ENCODE data around the gene RAB8B. TPM values are rescaled to one million over a fixed set of nuclear protein-coding genes. Genes with fewer than 3 reads are reported as not detected.

Gene RAB8B
- total RNA-seq, 1 donor from 2014 or later, result 135 TPM

GRCh38 chr15:63276342-63277037 lies 87.1 kb downstream of the RAB8B start:
- intact Hi-C loops (cut with micrococcal nuclease), result loop anchor here (1.0 to 5.0 kb wide), 5 partner anchors 44 to 229 kb away; partner anchors contain the start of genes LACTB and RPS27L
- peaks cover 12% of the 10 kb centered on the region for H3K36me3 Mint-ChIP-seq (ENCODE audit: low read depth)
- H3K27ac Mint-ChIP-seq, result peak overlapping the region; percentile 92
- H3K9me3 Mint-ChIP-seq, result no peaks in the 10 kb centered on the region
- no peak for DNase-seq (ENCODE audit: low spot score)
- H3K4me3 Mint-ChIP-seq, result peak overlapping the region; percentile 89
- H3K27me3 Mint-ChIP-seq (ENCODE audit: insufficient read depth), result no peaks in the 10 kb centered on the region
- peaks cover 37% of the 10 kb centered on the region for H3K4me1 Mint-ChIP-seq (ENCODE audit: low read depth)

- intact Hi-C loops (cut with micrococcal nuclease), result loop anchor here (1.0 to 5.0 kb wide), 5 partner anchors 45 to 230 kb away; partner anchors contain the start of genes LACTB and RPS27L
- Mint-ChIP-seq H3K36me3 (ENCODE audit: low read depth) (peaks cover 12% of the 10 kb centered on the region), H3K4me3 (peak within 1 kb of the TSS; percentile 89), H3K27ac (peak within 1 kb of the TSS; percentile 92), H3K4me1 (ENCODE audit: low read depth) (peaks cover 37% of the 10 kb centered on the region), H3K9me3 (no peaks in the 10 kb centered on the region), H3K27me3 (ENCODE audit: insufficient read depth) (no peaks in the 10 kb centered on the region)
- peak; percentile 80 for DNase-seq (ENCODE audit: low spot score)
Observed at GRCh38 chr15:63277038-63277892, 87.9 kb downstream of the RAB8B start, which contains the start of gene APH1B. Gene APH1B, plus strand, starts transcription at chr15:63277605. Its CDS starts 19 bp downstream, at chr15:63277624.

- Mint-ChIP-seq H3K4me1 (ENCODE audit: low read depth) (peaks cover 33% of the 10 kb centered on the region), H3K27ac (peak overlapping the region; percentile 59), H3K27me3 (ENCODE audit: insufficient read depth) (no peaks in the 10 kb centered on the region), H3K36me3 (ENCODE audit: low read depth) (peaks cover 8% of the 10 kb centered on the region), H3K4me3 (peak overlapping the region; percentile 79), H3K9me3 (no peaks in the 10 kb centered on the region)
- intact Hi-C loops (cut with micrococcal nuclease), result loop anchor here (1.0 to 5.0 kb wide), 5 partner anchors 46 to 231 kb away; partner anchors contain the start of genes LACTB and RPS27L
- no peak for DNase-seq (ENCODE audit: low spot score)
Observed at GRCh38 chr15:63277893-63278456, 88.6 kb downstream of the RAB8B start.

GRCh38 chr15:63283126-63283525 lies 93.7 kb downstream of the RAB8B start:
- intact Hi-C loops (cut with micrococcal nuclease), result no loop called here
- no peak for DNase-seq (ENCODE audit: low spot score)
- peaks cover 6% of the 10 kb centered on the region for H3K36me3 Mint-ChIP-seq (ENCODE audit: low read depth)
- no peaks in the 10 kb centered on the region for H3K4me1 Mint-ChIP-seq (ENCODE audit: low read depth)
- H3K27me3 Mint-ChIP-seq (ENCODE audit: insufficient read depth), result peaks cover 3% of the 10 kb centered on the region
- no peak overlapping the region for H3K4me3 Mint-ChIP-seq
- H3K9me3 Mint-ChIP-seq, result no peaks in the 10 kb centered on the region
- H3K27ac Mint-ChIP-seq, result no peak overlapping the region

GRCh38 chr15:63284335-63284734 lies 94.9 kb downstream of the RAB8B start:
- Mint-ChIP-seq H3K4me3 (no peak overlapping the region), H3K36me3 (ENCODE audit: low read depth) (peaks cover 6% of the 10 kb centered on the region), H3K4me1 (ENCODE audit: low read depth) (peaks cover 8% of the 10 kb centered on the region), H3K27me3 (ENCODE audit: insufficient read depth) (peaks cover 3% of the 10 kb centered on the region), H3K9me3 (no peaks in the 10 kb centered on the region), H3K27ac (no peak overlapping the region)
- DNase-seq (ENCODE audit: low spot score), result no peak
- intact Hi-C loops (cut with micrococcal nuclease), result no loop called here

GRCh38 chr15:63287109-63287508 lies 97.7 kb downstream of the RAB8B start:
- Mint-ChIP-seq H3K4me3 (no peak overlapping the region), H3K27me3 (ENCODE audit: insufficient read depth) (peaks cover 3% of the 10 kb centered on the region), H3K27ac (no peak overlapping the region), H3K36me3 (ENCODE audit: low read depth) (peaks cover 6% of the 10 kb centered on the region), H3K4me1 (ENCODE audit: low read depth) (peaks cover 8% of the 10 kb centered on the region), H3K9me3 (no peaks in the 10 kb centered on the region)
- DNase-seq (ENCODE audit: low spot score), result no peak
- intact Hi-C loops (cut with micrococcal nuclease), result no loop called here

GRCh38 chr15:63288342-63288741 lies 98.9 kb downstream of the RAB8B start:
- no peak overlapping the region for H3K27ac Mint-ChIP-seq
- no peaks in the 10 kb centered on the region for H3K9me3 Mint-ChIP-seq
- intact Hi-C loops (cut with micrococcal nuclease), result loop anchor here (1.0 to 2.0 kb wide), 2 partner anchors 115 to 178 kb away; no protein-coding TSS in a partner anchor
- no peak overlapping the region for H3K4me3 Mint-ChIP-seq
- peaks cover 3% of the 10 kb centered on the region for H3K27me3 Mint-ChIP-seq (ENCODE audit: insufficient read depth)
- H3K36me3 Mint-ChIP-seq (ENCODE audit: low read depth), result peaks cover 6% of the 10 kb centered on the region
- H3K4me1 Mint-ChIP-seq (ENCODE audit: low read depth), result peaks cover 8% of the 10 kb centered on the region
- DNase-seq (ENCODE audit: low spot score), result no peak

- Mint-ChIP-seq H3K4me1 (ENCODE audit: low read depth) (peaks cover 8% of the 10 kb centered on the region), H3K36me3 (ENCODE audit: low read depth) (peaks cover 4% of the 10 kb centered on the region), H3K4me3 (no peak overlapping the region), H3K27me3 (ENCODE audit: insufficient read depth) (peaks cover 3% of the 10 kb centered on the region), H3K27ac (no peak overlapping the region), H3K9me3 (no peaks in the 10 kb centered on the region)
- intact Hi-C loops (cut with micrococcal nuclease), result loop anchor here (1.0 to 2.0 kb wide), 2 partner anchors 114 to 178 kb away; no protein-coding TSS in a partner anchor
- no peak for DNase-seq (ENCODE audit: low spot score)
Observed at GRCh38 chr15:63288778-63289378, 99.5 kb downstream of the RAB8B start.

- no peak for DNase-seq (ENCODE audit: low spot score)
- intact Hi-C loops (cut with micrococcal nuclease), result loop anchor here (5.0 kb wide), 1 partner anchor 776 kb away; no protein-coding TSS in a partner anchor
- Mint-ChIP-seq H3K36me3 (ENCODE audit: low read depth) (peaks cover 3% of the 10 kb centered on the region), H3K4me3 (no peak overlapping the region), H3K9me3 (no peaks in the 10 kb centered on the region), H3K27me3 (ENCODE audit: insufficient read depth) (no peaks in the 10 kb centered on the region), H3K4me1 (ENCODE audit: low read depth) (peaks cover 8% of the 10 kb centered on the region), H3K27ac (no peak overlapping the region)
Observed at GRCh38 chr15:63291507-63291906, 102.1 kb downstream of the RAB8B start.

DNA sequence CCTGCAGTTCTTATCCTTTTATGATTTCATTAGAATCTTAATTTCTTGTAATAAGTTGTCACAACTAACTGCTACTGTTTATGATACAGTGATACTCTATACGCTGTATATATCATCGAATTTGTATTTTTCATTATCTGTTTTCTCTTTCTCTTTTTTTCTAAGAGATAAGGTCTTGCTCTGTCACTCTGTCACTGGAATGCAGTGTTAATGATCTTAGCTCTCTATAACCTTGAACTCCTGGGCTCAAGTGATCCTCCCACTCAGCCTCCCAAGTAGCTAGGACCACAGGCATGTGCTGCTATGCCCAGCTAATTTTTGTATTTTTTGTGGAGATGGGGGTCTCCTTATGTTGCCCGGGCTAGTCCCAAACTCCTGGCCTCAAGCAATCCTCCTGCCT lies 102.8 kb downstream of the RAB8B start:
- peaks cover 2% of the 10 kb centered on the region for H3K36me3 Mint-ChIP-seq (ENCODE audit: low read depth)
- DNase-seq (ENCODE audit: low spot score), result no peak
- no peaks in the 10 kb centered on the region for H3K27me3 Mint-ChIP-seq (ENCODE audit: insufficient read depth)
- no peaks in the 10 kb centered on the region for H3K9me3 Mint-ChIP-seq
- intact Hi-C loops (cut with micrococcal nuclease), result loop anchor here (5.0 kb wide), 1 partner anchor 775 kb away; no protein-coding TSS in a partner anchor
- H3K4me1 Mint-ChIP-seq (ENCODE audit: low read depth), result peaks cover 8% of the 10 kb centered on the region
- H3K27ac Mint-ChIP-seq, result no peak overlapping the region
- H3K4me3 Mint-ChIP-seq, result no peak overlapping the region

- Mint-ChIP-seq H3K27me3 (ENCODE audit: insufficient read depth) (no peaks in the 10 kb centered on the region), H3K36me3 (ENCODE audit: low read depth) (peaks cover 2% of the 10 kb centered on the region), H3K9me3 (no peaks in the 10 kb centered on the region), H3K4me3 (no peak overlapping the region), H3K27ac (no peak overlapping the region), H3K4me1 (ENCODE audit: low read depth) (peaks cover 8% of the 10 kb centered on the region)
- DNase-seq (ENCODE audit: low spot score), result no peak
- intact Hi-C loops (cut with micrococcal nuclease), result loop anchor here (5.0 kb wide), 1 partner anchor 775 kb away; no protein-coding TSS in a partner anchor
Observed at GRCh38 chr15:63292771-63293170, 103.4 kb downstream of the RAB8B start.

GRCh38 chr15:63294359-63294758 lies 105.0 kb downstream of the RAB8B start:
- Mint-ChIP-seq H3K9me3 (no peaks in the 10 kb centered on the region), H3K27ac (no peak overlapping the region), H3K4me1 (ENCODE audit: low read depth) (no peaks in the 10 kb centered on the region), H3K4me3 (no peak overlapping the region), H3K27me3 (ENCODE audit: insufficient read depth) (no peaks in the 10 kb centered on the region), H3K36me3 (ENCODE audit: low read depth) (peaks cover 2% of the 10 kb centered on the region)
- intact Hi-C loops (cut with micrococcal nuclease), result loop anchor here (5.0 kb wide), 1 partner anchor 773 kb away; no protein-coding TSS in a partner anchor
- DNase-seq (ENCODE audit: low spot score), result no peak

All from activated T-helper 1 cell treated with anti-CD3 and anti-CD28 coated beads, Interleukin-12 subunit alpha, Interleukin-12 subunit beta, Interleukin-2, Interleukin-4 antibody, amounts not matched to agents 30 ng/mL and 10 ng/mL and 1 ng/mL, durations not matched to agents 14 hours and 24 hours and 36 hours (primary cell).